GM19238 (cell line): Measurements from ENCODE around the gene LHPP.

Source experiments
- DNase-seq: peaks from one replicate; pipeline ENCODE4 v3.0.0; 2011; ENCODE audit warnings: low spot score; ENCODE audit not compliant: insufficient read length

The LHPP gene

DNA sequence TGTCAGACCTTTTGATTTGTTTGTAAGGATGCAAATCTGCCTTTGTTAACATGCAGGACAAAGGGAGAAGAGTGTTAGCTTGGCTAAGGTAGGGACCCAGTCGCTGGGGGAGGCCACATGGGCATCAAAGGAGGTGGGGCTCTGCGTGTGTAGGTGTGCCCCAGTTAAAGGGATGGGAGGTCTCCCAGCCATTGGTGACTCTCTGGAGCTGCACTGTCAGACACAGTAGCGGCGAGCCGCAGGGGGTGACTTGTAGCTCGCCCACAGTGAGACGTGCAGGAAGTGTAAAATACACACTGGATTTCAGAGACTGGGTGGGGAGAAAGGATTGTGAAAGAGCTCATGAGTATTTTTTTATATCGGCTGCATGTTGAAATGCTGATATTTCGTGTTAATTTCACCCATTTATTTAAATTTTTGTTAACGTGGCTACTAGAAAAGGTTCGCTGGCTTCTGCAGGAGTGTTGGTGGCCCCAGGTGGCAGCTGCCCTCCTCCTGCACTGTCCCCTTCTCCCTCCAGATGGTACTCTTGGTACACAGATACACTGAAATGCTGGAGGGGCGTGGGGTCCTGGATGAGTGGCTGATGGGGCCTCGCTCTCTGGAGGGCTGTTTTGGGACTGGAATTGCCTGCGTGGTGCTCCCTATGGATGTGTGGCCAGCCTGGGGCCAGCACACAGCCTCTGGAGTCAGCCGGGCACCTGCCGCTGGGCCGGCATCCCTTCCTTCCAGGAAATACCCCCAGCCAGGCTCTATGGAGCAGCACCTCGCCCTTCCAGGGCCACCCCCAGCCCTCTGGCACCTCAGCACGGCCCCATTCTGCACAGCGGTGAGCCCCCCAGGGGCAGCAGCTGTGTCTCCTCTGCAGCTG lies 59.2 kb downstream of the LHPP start:
- no peak for DNase-seq

- DNase-seq = no peak
Measured at GRCh38 chr10:124521429-124521871, 59.8 kb downstream of the LHPP start.

DNA sequence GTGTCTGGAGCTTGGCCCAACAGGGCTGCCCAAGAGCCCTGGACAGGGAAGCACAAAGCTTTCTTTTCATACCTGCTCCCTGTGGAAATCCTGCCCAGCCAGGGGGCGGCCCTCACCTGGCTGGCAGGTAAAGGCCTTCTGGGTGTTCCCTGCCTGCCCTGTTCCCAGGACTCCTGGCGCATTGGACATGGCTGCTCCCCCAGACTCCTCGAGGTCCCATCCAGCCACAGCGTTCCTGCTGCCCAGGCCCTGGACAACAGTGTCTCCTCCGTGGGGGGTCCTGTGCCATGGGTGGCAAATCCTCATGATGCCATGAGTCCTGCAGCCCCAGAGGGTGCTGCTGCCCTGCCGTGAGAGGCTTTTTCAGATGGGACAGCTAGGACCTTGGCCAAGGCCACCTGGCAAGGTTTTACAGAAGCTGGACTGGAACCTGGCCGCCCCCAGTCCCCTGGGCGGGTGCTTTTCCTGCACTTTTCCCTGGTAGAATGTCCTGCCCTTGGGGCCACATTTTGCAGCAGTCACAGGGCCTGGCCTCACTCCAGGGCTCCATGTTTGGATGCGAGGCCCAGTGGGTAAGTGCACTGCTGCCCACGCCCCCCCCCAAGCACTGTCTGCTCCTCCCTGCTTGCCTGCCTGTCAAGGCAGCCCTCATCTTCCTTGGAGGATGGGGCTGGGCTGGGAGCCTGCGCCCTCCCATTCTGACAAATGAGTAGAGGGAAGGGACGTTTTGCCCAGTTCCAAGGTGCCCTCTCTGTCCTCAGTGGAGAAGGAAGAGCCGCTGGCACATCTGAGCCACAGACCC lies 60.7 kb downstream of the LHPP start:
- no peak for DNase-seq

DNA sequence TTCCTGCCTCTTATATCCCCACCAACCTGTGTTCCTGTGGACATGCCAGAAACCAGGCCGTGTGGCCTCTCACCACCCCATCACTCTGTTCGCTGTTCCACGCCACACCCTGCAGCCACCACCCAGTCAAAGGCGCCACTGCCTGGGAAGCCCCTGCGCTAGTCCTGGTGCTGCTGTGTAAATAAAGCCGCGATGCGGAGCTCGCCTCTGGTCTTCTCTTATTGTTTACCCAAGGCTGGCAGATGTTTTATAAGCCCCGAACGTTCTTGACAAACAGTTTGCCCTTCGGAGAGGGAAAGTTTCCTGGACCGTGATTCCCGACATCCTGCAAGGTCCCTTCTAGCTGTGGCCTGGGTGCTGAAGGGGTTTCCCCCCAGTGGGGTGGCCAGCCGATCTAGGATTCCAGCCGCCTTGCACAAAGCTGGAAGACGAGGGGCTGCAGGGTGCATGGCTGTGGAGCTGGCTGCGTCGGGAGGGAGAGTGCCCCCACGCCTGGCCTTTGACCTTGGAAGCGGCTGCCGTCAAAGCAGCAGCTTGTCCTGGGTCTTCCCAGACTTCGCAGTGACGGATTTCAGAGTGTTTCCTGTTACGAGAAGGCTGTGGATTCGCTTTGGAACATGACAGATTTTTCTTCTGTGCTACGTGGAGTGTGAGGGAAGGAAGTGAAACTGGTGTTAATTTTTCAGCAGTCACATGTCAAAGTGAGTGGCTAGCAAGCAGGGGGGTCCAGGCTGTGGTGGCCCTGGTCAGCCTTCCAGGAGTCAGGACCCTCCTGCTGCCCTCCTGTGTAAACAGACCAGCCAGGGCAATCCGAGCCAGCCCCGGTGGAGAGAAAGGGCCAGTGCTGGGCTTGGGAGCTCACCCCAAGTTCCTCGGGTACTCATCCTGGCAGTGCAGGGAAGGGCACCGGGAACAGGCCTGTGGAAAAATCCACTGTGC lies 61.6 kb downstream of the LHPP start:
- no peak for DNase-seq

GRCh38 chr10:124523901-124524300 lies 62.3 kb downstream of the LHPP start:
- no peak for DNase-seq

DNA sequence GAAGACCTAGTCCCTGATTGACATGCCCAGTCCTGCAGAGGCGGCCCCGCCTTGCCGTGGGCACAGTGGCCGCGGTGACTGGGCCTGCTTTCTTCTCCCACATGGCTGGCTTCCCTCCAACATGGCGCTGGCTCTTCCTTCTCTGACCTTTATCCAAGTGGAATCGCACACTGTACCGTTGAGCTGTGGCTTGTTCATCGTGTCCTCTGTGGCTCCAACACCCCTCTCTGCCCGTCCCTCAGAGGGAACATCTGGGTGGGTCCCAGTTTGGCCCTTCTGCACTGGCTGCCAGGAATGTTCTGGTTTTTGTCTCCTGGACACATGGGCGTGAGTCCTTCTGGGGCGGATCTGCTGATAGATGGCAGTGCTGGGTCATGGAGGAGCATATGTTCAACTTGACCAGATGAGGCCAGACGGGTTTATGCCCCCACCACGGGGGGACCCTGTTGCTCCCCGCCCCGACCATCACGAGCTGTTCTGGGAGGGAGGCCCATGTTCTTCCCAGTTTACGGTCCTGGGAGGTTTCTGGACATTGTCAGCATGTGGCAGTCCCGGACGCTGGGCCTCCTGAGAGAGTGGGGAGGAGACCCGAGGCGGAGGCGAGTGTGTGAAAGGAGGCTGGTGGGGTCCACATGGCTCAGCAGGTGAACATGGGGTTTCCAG lies 63.5 kb downstream of the LHPP start:
- DNase-seq = no peak

GRCh38 chr10:124525751-124526600 lies 64.4 kb downstream of the LHPP start:
- DNase-seq = no peak

GRCh38 chr10:124526621-124527267 lies 65.1 kb downstream of the LHPP start:
- no peak for DNase-seq

DNA sequence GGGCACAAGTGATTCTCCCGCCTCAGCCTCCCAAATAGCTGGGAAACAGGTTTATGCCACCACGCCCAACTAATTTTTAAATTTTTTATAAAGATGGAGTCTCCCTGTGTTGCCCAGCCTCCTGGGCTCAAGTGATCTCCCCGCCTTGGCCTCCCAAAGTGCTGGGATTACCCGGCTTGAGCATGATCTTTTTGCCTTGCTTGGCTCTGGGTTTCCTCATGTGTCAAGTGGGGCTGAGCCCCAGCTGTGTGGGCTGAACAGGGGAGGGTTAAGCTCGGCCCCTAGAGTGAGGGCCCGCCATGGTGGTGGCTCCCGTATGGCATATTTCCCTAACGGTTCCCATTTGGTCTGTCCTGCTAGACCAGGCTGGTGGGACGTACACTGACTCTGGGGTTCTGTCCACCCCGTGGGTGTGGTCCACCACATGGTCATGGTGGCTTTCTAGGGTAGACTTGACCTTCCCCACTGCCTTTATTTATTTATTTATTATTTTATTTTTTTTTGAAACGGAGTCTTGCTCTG lies 66.3 kb downstream of the LHPP start:
- no peak for DNase-seq

- DNase-seq = no peak
Measured at GRCh38 chr10:124529661-124530214, 68.1 kb downstream of the LHPP start.

DNA sequence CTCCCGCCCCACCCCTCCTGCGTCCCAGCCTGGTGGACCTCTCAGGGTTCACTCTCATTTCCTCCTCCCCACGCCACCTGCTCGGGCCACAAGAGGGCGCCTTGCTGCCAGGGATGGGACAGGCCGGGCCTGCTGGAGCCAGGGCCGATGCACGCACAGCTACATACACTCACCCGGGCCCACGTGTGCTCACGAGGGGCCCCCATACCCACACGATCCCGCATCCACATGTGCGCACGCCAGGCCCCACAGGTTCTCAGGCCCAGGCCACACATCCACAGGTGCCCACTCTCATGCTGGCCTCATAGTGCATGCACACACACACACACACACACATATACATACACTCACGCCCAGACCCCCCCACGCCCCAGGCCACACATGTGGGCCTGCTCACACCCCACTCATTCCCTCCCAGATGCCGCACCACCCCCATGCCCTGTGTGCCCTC lies 68.6 kb downstream of the LHPP start:
- peak; percentile 94 for DNase-seq

DNA sequence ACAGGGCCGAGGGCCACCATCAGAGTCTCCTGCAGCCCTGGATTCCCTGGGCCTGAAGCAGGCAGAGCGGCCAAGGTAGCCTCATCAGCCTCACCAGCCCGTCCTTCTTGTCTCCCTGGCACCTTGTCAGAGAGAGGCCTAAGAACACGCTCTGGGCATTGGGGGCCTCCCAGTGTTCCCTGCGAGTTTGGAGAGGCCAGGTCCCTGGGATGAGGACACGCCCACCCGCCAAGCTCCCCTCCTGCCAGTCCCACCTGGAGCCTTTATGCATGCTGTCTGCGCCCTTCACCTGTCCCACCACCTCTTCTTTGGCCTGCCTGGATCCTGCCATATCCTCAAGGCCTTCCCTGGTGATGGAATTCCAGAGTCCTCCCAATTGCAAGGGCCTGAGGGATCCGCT lies 69.2 kb downstream of the LHPP start:
- no peak for DNase-seq

- no peak for DNase-seq
Measured at GRCh38 chr10:124532106-124532641, 70.6 kb downstream of the LHPP start.

- no peak for DNase-seq
Measured at GRCh38 chr10:124532788-124533187, 71.2 kb downstream of the LHPP start.

DNA sequence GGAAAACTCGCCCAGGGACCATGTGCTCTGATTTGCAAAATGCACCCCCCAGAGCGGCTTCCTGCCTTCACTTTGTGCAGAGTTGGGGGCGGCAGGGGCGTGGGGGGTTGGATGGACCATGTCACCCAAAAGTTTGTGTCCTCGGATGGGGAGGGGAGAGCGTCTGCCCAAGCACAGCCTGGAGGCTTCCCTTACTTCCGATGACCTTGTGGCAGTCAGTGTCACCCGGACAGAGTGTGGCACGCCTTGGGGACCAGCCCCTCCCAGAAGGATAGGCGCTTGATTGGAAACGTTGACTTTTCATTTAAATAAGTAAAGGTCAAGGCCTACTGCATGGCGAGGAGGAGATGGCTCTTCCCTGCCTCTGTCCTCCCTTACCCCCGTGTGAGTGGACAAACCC lies 71.6 kb downstream of the LHPP start:
- DNase-seq = no peak

DNA sequence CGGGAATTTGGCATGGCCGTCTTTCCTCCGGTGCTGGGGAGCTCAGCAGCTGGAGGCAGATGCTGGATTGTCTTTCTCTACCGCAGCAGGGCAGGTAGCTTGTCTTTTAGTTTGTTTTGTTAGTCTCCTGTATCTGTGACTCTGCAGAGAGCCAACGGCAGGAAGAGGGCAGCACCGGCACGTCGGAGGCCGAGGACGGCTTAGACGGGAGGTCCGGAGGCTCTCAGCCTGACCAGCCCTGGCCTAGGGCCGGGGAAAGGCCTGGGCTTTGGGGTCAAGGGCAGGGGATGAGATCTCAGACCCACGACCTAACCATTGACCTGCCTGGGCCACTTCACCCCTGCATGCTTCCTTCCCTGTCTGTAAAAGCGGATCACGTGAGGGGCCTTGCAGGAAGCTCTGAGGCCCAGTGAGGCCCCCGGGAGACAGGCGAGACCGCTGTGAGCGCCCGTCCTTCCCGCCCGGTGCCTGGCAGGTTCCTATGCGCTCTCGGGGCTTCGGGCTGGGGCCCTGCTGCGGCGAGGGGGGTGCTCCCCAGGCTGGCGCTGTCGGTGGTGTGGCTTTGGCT lies 72.7 kb downstream of the LHPP start:
- peak; percentile 47 for DNase-seq

DNA sequence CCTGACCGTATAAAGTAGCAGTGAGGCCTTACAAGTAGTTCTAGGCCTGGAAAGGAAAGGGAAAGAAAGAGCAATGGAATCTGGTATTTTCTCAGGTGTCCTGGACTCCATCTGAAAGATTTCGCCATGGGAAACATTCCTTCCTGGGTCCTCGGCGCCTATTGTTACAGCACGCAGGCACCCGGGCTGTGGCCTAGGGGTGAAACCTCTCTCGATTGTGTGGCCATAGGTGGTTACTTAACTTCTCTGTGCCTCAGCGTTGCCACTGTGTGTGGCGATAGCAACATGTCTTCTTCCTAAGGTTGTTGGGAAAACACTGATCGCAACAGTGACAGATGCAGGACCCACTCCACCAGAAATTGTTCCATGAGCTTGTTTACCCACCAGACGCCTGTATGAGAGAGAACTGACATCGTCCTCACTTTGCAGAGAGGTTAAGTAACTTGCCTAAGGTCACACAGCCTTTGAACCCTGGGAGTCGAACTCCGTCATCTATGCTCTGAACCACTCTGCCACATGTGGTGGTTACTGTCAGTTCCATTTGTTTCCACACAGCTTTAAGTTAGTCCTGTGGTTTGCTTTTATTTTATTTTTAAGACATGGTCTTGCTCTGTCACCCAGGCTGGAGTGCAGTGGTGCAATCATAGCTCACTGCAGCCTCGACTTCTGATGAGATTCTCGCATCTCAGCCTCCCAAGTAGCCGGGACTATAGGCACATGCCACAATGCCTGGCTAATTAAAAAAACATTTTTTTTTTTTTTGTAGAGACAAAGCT lies 73.4 kb downstream of the LHPP start:
- no peak for DNase-seq
